Neuronal stem cell (in vitro differentiated cells): ENCODE results near the gene GMDS.
A peak's percentile ranks its signal among the peaks of the same experiment; 100 is the strongest.

Experiments used
- DNase-seq: peaks from one replicate; pipeline ENCODE4 v3.0.0-alpha.2; 2013; ENCODE audit warnings: low spot score
- H2AFZ ChIP-seq: one replicate; pipeline ENCODE4 v1.6.1; 2013; ENCODE audit warnings: mild to moderate bottlenecking, low read length, inconsistent platforms
- H2AK5ac ChIP-seq: 2 replicates; pipeline ENCODE4 v1.6.1; 2013; ENCODE audit warnings: low read depth, mild to moderate bottlenecking, inconsistent platforms, low read length, moderate library complexity, mixed read lengths
- H2BK120ac ChIP-seq: 2 replicates; pipeline ENCODE4 v1.6.1; 2013; ENCODE audit warnings: low read depth, mild to moderate bottlenecking, inconsistent platforms, low read length, moderate library complexity, mixed read lengths
- H2BK12ac ChIP-seq: one replicate; pipeline ENCODE4 v1.6.1; 2013; ENCODE audit warnings: low read length, inconsistent platforms
- H2BK15ac ChIP-seq: 2 replicates; pipeline ENCODE4 v1.6.1; 2013; ENCODE audit warnings: mild to moderate bottlenecking, low read length, inconsistent platforms, mixed read lengths
- H2BK5ac ChIP-seq: one replicate; pipeline ENCODE4 v1.6.1; 2013; ENCODE audit warnings: inconsistent platforms, mild to moderate bottlenecking, low read length, moderate library complexity
- H3K14ac ChIP-seq: one replicate; pipeline ENCODE4 v1.6.1; 2013; ENCODE audit warnings: low read length, inconsistent platforms
- H3K18ac ChIP-seq: 2 replicates; pipeline ENCODE4 v1.6.1; 2013; ENCODE audit warnings: low read length, inconsistent platforms
- H3K23ac ChIP-seq: 2 replicates; pipeline ENCODE4 v1.6.1; 2013; ENCODE audit warnings: low read depth, mild to moderate bottlenecking, mixed read lengths, low read length, inconsistent platforms; ENCODE audit not compliant: poor library complexity
- H3K27ac ChIP-seq: replicated peaks from 3 replicates; pipeline ENCODE4 v1.5.1; 2013; ENCODE audit warnings: low read length, inconsistent platforms
- H3K27me3 ChIP-seq, 3 experiments: 2 replicates each; pipeline ENCODE4 v1.6.1; 2013; ENCODE audit warnings: low read length in 3 of 3, mild to moderate bottlenecking in 2 of 3, inconsistent platforms in 1 of 3, low read depth in 1 of 3, mixed read lengths in 1 of 3, moderate library complexity in 1 of 3; ENCODE audit not compliant: control insufficient read depth in 3 of 3, insufficient read depth in 3 of 3
- H3K36me3 ChIP-seq, 2 donors: replicated peaks in 1 of 2; 2 replicates each; pipeline ENCODE4 v1.6.1; 2013; ENCODE audit warnings: low read length in 2 of 2; ENCODE audit not compliant: control insufficient read depth in 2 of 2, insufficient read depth in 2 of 2
- H3K4ac ChIP-seq: 2 replicates; pipeline ENCODE4 v1.6.1; 2013; ENCODE audit warnings: inconsistent platforms, mild to moderate bottlenecking, low read length, moderate library complexity
- H3K4me1 ChIP-seq, 2 donors: 1 replicate in 1 of 2; 2 replicates in 1 of 2; pipeline ENCODE4 v1.6.1; 2013; ENCODE audit warnings: low read length in 2 of 2, low read depth in 1 of 2; ENCODE audit not compliant: control insufficient read depth in 2 of 2, insufficient read depth in 1 of 2
- H3K4me2 ChIP-seq: one replicate; pipeline ENCODE4 v1.6.1; 2013; ENCODE audit warnings: mild to moderate bottlenecking, low read length, inconsistent platforms; ENCODE audit not compliant: insufficient read depth, poor library complexity, severe bottlenecking
- H3K4me3 ChIP-seq, 2 donors: 2 replicates each; pipeline ENCODE4 v1.5.1; 2013; ENCODE audit warnings: low read length in 2 of 2, mild to moderate bottlenecking in 2 of 2, inconsistent platforms in 1 of 2, moderate library complexity in 1 of 2
- H3K79me1 ChIP-seq: one replicate; pipeline ENCODE4 v1.6.1; 2013; ENCODE audit warnings: low read depth, mild to moderate bottlenecking, inconsistent platforms, low read length, moderate library complexity
- H3K9ac ChIP-seq: one replicate; pipeline ENCODE4 v1.6.1; 2013; ENCODE audit warnings: mild to moderate bottlenecking, low read depth, low read length, inconsistent platforms; ENCODE audit not compliant: poor library complexity
- H3K9me3 ChIP-seq, 2 donors: replicated peaks in 1 of 2; 2 replicates each; pipeline versions ENCODE3 to v1.6.1; 2013; ENCODE audit warnings: low read length in 2 of 2, mild to moderate bottlenecking in 2 of 2, inconsistent platforms in 1 of 2, low read depth in 1 of 2, mixed read lengths in 1 of 2, moderate library complexity in 1 of 2; ENCODE audit not compliant: control insufficient read depth in 2 of 2, insufficient read depth in 1 of 2
- H4K8ac ChIP-seq: one replicate; pipeline ENCODE4 v1.6.1; 2013; ENCODE audit warnings: low read depth, mild to moderate bottlenecking, inconsistent platforms, low read length, moderate library complexity
- H4K91ac ChIP-seq: one replicate; pipeline ENCODE4 v1.6.1; 2013; ENCODE audit warnings: low read length, low read depth, mild to moderate bottlenecking, inconsistent platforms; ENCODE audit not compliant: poor library complexity
- WGBS, 2 donors: extraction: QIAGEN DNeasy Blood & Tissue Kit; methylation state at CpG; one replicate each; pipeline ENCODE4 v1.1.7; 2013; ENCODE audit warnings: missing lambda C conversion rate in 2 of 2, mixed read lengths in 1 of 2; ENCODE audit not compliant: insufficient read length in 2 of 2, insufficient replicate concordance in 1 of 2; ENCODE audit errors: extremely low coverage in 2 of 2; 5-methylcytosine and 5-hydroxymethylcytosine counted together

GMDS gene

GRCh38 chr6:1884313-1884712 is 361.1 kb downstream of the GMDS start:
- no peak overlapping the region for H2BK12ac ChIP-seq
- H2AFZ ChIP-seq: no peak overlapping the region
- H4K91ac ChIP-seq: no peak overlapping the region
- no peaks in the 10 kb centered on the region for H3K9me3 ChIP-seq
- WGBS, 2 donors: no CpG with 5 or more reads among the region's 2 CpGs
- no peak overlapping the region for H3K4ac ChIP-seq
- H2BK5ac ChIP-seq: no peak overlapping the region
- peaks cover 5 to 9% of the 10 kb centered on the region in 2 donors for H3K4me1 ChIP-seq
- H3K14ac ChIP-seq: no peak overlapping the region
- no peak overlapping the region for H3K27ac ChIP-seq
- H3K4me2 ChIP-seq: no peak overlapping the region
- no peak overlapping the region for H3K9ac ChIP-seq
- no peak overlapping the region for H2BK120ac ChIP-seq
- no peak overlapping the region for H2AK5ac ChIP-seq
- no peak for DNase-seq
- no peak overlapping the region for H3K4me3 ChIP-seq
- H3K79me1 ChIP-seq: no peaks in the 10 kb centered on the region
- no peak overlapping the region for H3K18ac ChIP-seq
- no peak overlapping the region for H3K23ac ChIP-seq
- H2BK15ac ChIP-seq: no peak overlapping the region
- no peaks in the 10 kb centered on the region for H3K36me3 ChIP-seq
- H4K8ac ChIP-seq: no peak overlapping the region
- H3K27me3 ChIP-seq: no peaks in the 10 kb centered on the region

- no peaks in the 10 kb centered on the region for H3K79me1 ChIP-seq
- no peak overlapping the region for H2BK12ac ChIP-seq
- no peak overlapping the region for H3K4me3 ChIP-seq
- no peak overlapping the region for H3K4me2 ChIP-seq
- no peak overlapping the region for H3K4ac ChIP-seq
- H4K8ac ChIP-seq: no peak overlapping the region
- H2BK120ac ChIP-seq: no peak overlapping the region
- no peak overlapping the region for H2AK5ac ChIP-seq
- no peaks in the 10 kb centered on the region for H3K27me3 ChIP-seq
- H3K18ac ChIP-seq: no peak overlapping the region
- no peak for DNase-seq
- H3K9ac ChIP-seq: no peak overlapping the region
- no peak overlapping the region for H2BK15ac ChIP-seq
- WGBS, 2 donors: no CpG with 5 or more reads among the region's 5 CpGs
- H3K23ac ChIP-seq: no peak overlapping the region
- no peak overlapping the region for H3K27ac ChIP-seq
- no peaks in the 10 kb centered on the region for H3K36me3 ChIP-seq
- peaks cover 0 to 5% of the 10 kb centered on the region in 2 donors for H3K4me1 ChIP-seq
- H3K9me3 ChIP-seq: no peaks in the 10 kb centered on the region
- no peak overlapping the region for H3K14ac ChIP-seq
- no peak overlapping the region for H2BK5ac ChIP-seq
- no peak overlapping the region for H2AFZ ChIP-seq
- H4K91ac ChIP-seq: no peak overlapping the region
Measured at GRCh38 chr6:1878330-1878729, 367.1 kb downstream of the GMDS start.

GRCh38 chr6:1873781-1874180 is 371.6 kb downstream of the GMDS start:
- no peaks in the 10 kb centered on the region for H3K27me3 ChIP-seq
- H3K4me1 ChIP-seq: peaks cover 18% of the 10 kb centered on the region in 2 donors
- H3K9me3 ChIP-seq: no peaks in the 10 kb centered on the region
- H4K91ac ChIP-seq: no peak overlapping the region
- H2BK120ac ChIP-seq: no peak overlapping the region
- H3K4me3 ChIP-seq: no peak overlapping the region
- H3K18ac ChIP-seq: no peak overlapping the region
- no peak overlapping the region for H3K23ac ChIP-seq
- no peak overlapping the region for H3K9ac ChIP-seq
- H3K4me2 ChIP-seq: no peak overlapping the region
- no peak overlapping the region for H3K4ac ChIP-seq
- no peak overlapping the region for H2BK15ac ChIP-seq
- no peak overlapping the region for H3K27ac ChIP-seq
- H4K8ac ChIP-seq: no peak overlapping the region
- no peak for DNase-seq
- no peak overlapping the region for H2AK5ac ChIP-seq
- no peak overlapping the region for H2AFZ ChIP-seq
- no peak overlapping the region for H2BK5ac ChIP-seq
- H3K14ac ChIP-seq: no peak overlapping the region
- H2BK12ac ChIP-seq: no peak overlapping the region
- H3K36me3 ChIP-seq: no peaks in the 10 kb centered on the region
- 100% methylated on average over 1 of the region's 11 CpGs; no CpG with 5 or more reads in 1 of the 2 donors for WGBS, 2 donors
- no peaks in the 10 kb centered on the region for H3K79me1 ChIP-seq

GRCh38 chr6:1872649-1873131 is 372.7 kb downstream of the GMDS start:
- Histone ChIP-seq H3K23ac (no peak overlapping the region), H3K4me2 (no peak overlapping the region), H3K4me3 (no peak overlapping the region), H3K9ac (no peak overlapping the region), H3K4ac (no peak overlapping the region), H2BK120ac (no peak overlapping the region), H3K4me1 (peaks cover 18% of the 10 kb centered on the region in 2 donors), H2BK5ac (no peak overlapping the region), H3K27me3 (no peaks in the 10 kb centered on the region), H3K79me1 (no peaks in the 10 kb centered on the region), H3K14ac (no peak overlapping the region), H2BK12ac (no peak overlapping the region), H3K27ac (no peak overlapping the region), H3K18ac (peak overlapping the region; percentile 30), H4K8ac (no peak overlapping the region), H3K36me3 (no peaks in the 10 kb centered on the region), H2BK15ac (no peak overlapping the region), H2AK5ac (no peak overlapping the region), H3K9me3 (no peaks in the 10 kb centered on the region), H2AFZ (no peak overlapping the region), H4K91ac (no peak overlapping the region)
- no CpG with 5 or more reads among the region's 11 CpGs for WGBS, 2 donors
- no peak for DNase-seq
